Ovary (tissue), 9 donors: ENCODE results near the gene PIK3CD. TPM values are rescaled to one million over a fixed set of nuclear protein-coding genes. Genes with fewer than 3 reads are reported as not detected.

ENCODE experiments used
- DNase-seq, 5 donors: peaks; one replicate each; pipeline ENCODE4 v3.0.0-alpha.2; 2019 to 2020
- H3K27ac ChIP-seq, 2 donors: fragments of 200-600 bp; one replicate each; pipeline versions ENCODE4 v1.5.1 to v1.8.0; 2019 to 2022
- H3K27me3 ChIP-seq: fragments of 200-600 bp; one replicate; pipeline ENCODE4 v1.8.0; 2022
- H3K36me3 ChIP-seq: fragments of 200-600 bp; sonication (generic); one replicate; pipeline ENCODE4 v1.5.1; 2019
- H3K4me1 ChIP-seq: one replicate; pipeline ENCODE4 v1.8.1; 2013; ENCODE audit warnings: mild to moderate bottlenecking, moderate library complexity; ENCODE audit not compliant: insufficient read depth
- H3K4me3 ChIP-seq: fragments of 200-600 bp; sonication (generic); one replicate; pipeline ENCODE4 v1.5.1; 2017
- H3K9me3 ChIP-seq, 2 donors: fragments of 200-600 bp in 1 of 2; sonication (generic) in 1 of 2; one replicate each; pipeline versions ENCODE4 v1.5.1 to v1.8.1; 2013 to 2019; ENCODE audit warnings: mild to moderate bottlenecking in 1 of 2, moderate library complexity in 1 of 2
- CTCF ChIP-seq, 3 donors: fragments of 450-650 bp in 2 of 3; fragments of 200-600 bp in 1 of 3; IDR thresholded peaks; one replicate each; pipeline versions ENCODE4 v1.5.1 to v1.8.0; 2016 to 2022; ENCODE audit warnings: antibody characterized with exemption in 3 of 3, mild to moderate bottlenecking in 1 of 3
- EP300 ChIP-seq: sonication (generic); formaldehyde crosslinking; IDR thresholded peaks from one replicate; pipeline ENCODE4 v1.6.1; 2017; ENCODE audit warnings: antibody characterized with exemption
- POLR2A ChIP-seq: fragments of 450-650 bp; IDR thresholded peaks from one replicate; pipeline ENCODE4 v1.6.1; 2017; ENCODE audit warnings: antibody characterized with exemption, mild to moderate bottlenecking, moderate library complexity
- WGBS, 3 donors: extraction: QIAGEN DNeasy Blood & Tissue Kit in 1 of 3; methylation state at CpG; one replicate each; pipeline versions ENCODE4 v1.1.5 to v1.1.7; 2013 to 2017; 5-methylcytosine and 5-hydroxymethylcytosine counted together
- intact Hi-C, 4 donors: fragments of 100-400 bp; cut with DNase I; formaldehyde crosslinking; loops; one replicate each; pipeline versions ENCODE4 v1.11.0 to v1.15.1; 2022 to 2023
- polyA plus RNA-seq, 2 donors: library from polyadenylated mRNA; stranded (reverse); fragments of 200-250 nt in 1 of 2; fragments of 350-450 nt in 1 of 2; fragmentation: Illumina TruSeq in 1 of 2; extraction: RNeasy Lipid Tissue Mini Kit (QIAGEN cat#74804) in 1 of 2; gene quantifications; one replicate each; pipeline ENCODE4 v1.2.3, GENCODE V29; 2013 to 2014
- total RNA-seq, 7 donors: library from RNA; depleted of rRNA in 2 of 7; stranded (reverse); fragments of >200 nt in 2 of 7; fragmentation: NEBNext Ultra II Directional in 3 of 7; extraction: Animal tissue kit (Norgen Biotek cat#: 25700) in 3 of 7; gene quantifications; one replicate each; pipeline versions ENCODE4 v1.1.0 to v1.2.4, GENCODE V29; 2016 to 2023
- donor health status: DM: no; HTN: no; CAD: no; lungs with moderate emphysema.
- donor health status: DM: no; HTN: no; CAD: no.
- donor health status: Bipolar disorder and iron deficiency.
- donor health status: DM: yes; HTN: yes; CAD: no.
- donor health status: DM: no; HTN: no; CAD: no.
- donor health status: DM: yes; HTN: yes; CAD: no.

The PIK3CD gene
- total and polyA plus RNA-seq, 9 donors, result 3.7 to 9.2 (median 8.0) TPM

- no peak for TF ChIP-seq EP300
- TF ChIP-seq CTCF (IDR thresholded peaks at IDR 0.05), result no peak
- TF ChIP-seq POLR2A, result no peak
- DNase-seq, result no peak
- Histone ChIP-seq H3K27me3 (no peaks in the 10 kb centered on the region), H3K36me3 (no peaks in the 10 kb centered on the region), H3K4me1 (no peaks in the 10 kb centered on the region), H3K9me3 (no peaks in the 10 kb centered on the region), H3K4me3 (no peak overlapping the region), H3K27ac (no peak overlapping the region)
- 91 to 94% (median 92%) methylated on average over 19 of the region's 19 CpGs for WGBS, 3 donors
- intact Hi-C loops, result no loop called here
Observed at GRCh38 chr1:9735800-9736199, 84.3 kb downstream of the PIK3CD start.

- no peak overlapping the region for H3K27ac ChIP-seq
- no peaks in the 10 kb centered on the region for H3K27me3 ChIP-seq
- intact Hi-C loops, result no loop called here
- TF ChIP-seq POLR2A (no peak), CTCF (IDR thresholded peaks at IDR 0.05) (no peak), EP300 (no peak)
- WGBS, 3 donors, result 89 to 93% (median 92%) methylated on average over 5 of the region's 5 CpGs
- H3K4me3 ChIP-seq, result no peak overlapping the region
- DNase-seq, result no peak
- no peaks in the 10 kb centered on the region for H3K9me3 ChIP-seq
- H3K36me3 ChIP-seq, result no peaks in the 10 kb centered on the region
- no peaks in the 10 kb centered on the region for H3K4me1 ChIP-seq
Observed at GRCh38 chr1:9736241-9736640, 84.7 kb downstream of the PIK3CD start.

- no peaks in the 10 kb centered on the region for H3K9me3 ChIP-seq
- no peak overlapping the region for H3K27ac ChIP-seq
- H3K4me1 ChIP-seq, result no peaks in the 10 kb centered on the region
- intact Hi-C loops, result no loop called here
- TF ChIP-seq POLR2A (no peak), EP300 (no peak), CTCF (IDR thresholded peaks at IDR 0.05) (no peak)
- H3K36me3 ChIP-seq, result peaks cover 2% of the 10 kb centered on the region
- H3K4me3 ChIP-seq, result no peak overlapping the region
- no peaks in the 10 kb centered on the region for H3K27me3 ChIP-seq
- DNase-seq, result no peak
- WGBS, 3 donors, result 86 to 90% (median 87%) methylated on average over 9 of the region's 9 CpGs
Observed at GRCh38 chr1:9737057-9737456, 85.5 kb downstream of the PIK3CD start.

DNA sequence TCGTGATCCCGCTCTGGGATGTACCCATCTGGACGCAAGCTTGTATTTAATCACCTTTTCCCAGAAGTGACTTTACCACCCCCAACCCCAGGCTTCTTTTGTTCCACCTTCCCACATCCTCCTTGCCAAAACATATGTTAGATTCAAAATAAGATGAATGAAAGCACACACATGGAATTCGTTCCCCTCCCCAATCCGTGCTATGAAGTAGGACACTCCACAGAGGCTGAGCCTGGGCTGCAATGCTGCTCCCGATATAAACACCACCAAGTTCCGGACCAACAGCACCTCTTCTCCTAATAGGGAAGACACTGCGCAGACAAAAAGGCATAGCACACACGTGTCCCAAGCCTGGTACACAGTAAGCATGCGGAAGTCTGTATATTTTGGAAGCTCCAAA, 86.1 kb downstream of the PIK3CD start:
- H3K27ac ChIP-seq, result no peak overlapping the region
- no peak for DNase-seq
- intact Hi-C loops, result no loop called here
- H3K4me3 ChIP-seq, result no peak overlapping the region
- H3K27me3 ChIP-seq, result no peaks in the 10 kb centered on the region
- no peak for TF ChIP-seq EP300
- no peak for TF ChIP-seq CTCF (IDR thresholded peaks at IDR 0.05)
- no peak for TF ChIP-seq POLR2A
- peaks cover 2% of the 10 kb centered on the region for H3K36me3 ChIP-seq
- no peaks in the 10 kb centered on the region for H3K4me1 ChIP-seq
- no peaks in the 10 kb centered on the region for H3K9me3 ChIP-seq
- WGBS, 3 donors, result 87 to 93% (median 87%) methylated on average over 10 of the region's 10 CpGs
